Measurements from ENCODE around the gene CHCHD2.

The CHCHD2 gene

DNA sequence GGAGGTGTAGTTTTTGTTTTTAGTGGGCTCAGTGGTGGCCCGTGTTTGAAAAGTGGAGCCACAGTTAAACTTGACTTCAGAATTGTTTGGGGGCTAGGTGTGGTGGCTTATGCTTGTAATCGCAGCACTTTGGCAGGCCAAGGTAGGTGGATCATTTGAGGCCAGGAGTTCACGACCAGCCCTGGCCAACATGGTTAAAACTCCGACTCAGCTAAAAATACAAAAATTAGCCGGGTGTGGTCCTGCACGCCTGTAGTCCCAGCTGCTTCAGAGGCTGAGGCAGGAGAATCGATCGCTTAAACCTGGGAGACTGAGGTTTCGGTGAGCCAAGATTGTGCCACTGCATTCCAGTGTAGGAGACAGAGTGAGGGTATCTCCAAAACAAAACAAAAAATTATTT lies 52.9 kb downstream of the CHCHD2 start:
- Histone ChIP-seq H3K27me3 (ENCODE audit: insufficient read depth, low read length, poor library complexity) (no peaks in the 10 kb centered on the region), H3K4me1 (ENCODE audit: insufficient read depth, low read length) (peaks cover 68% of the 10 kb centered on the region), H3K79me2 (ENCODE audit: insufficient read depth, low read length) (peaks cover 90% of the 10 kb centered on the region), H3K4me2 (ENCODE audit: insufficient read depth, low read length) (peak overlapping the region; percentile 82), H2AFZ (ENCODE audit: low read depth, low read length) (no peak overlapping the region), H3K9ac (ENCODE audit: low read depth, low read length) (peak overlapping the region; percentile 92), H3K9me3 (ENCODE audit: insufficient read depth, low read length, severe bottlenecking) (no peaks in the 10 kb centered on the region), H3K4me3 (ENCODE audit: low read depth in 1 of 2, low read length in 2 of 2) (peak overlapping the region in 1 of 2 experiments; percentile 97; a peak in 2 of 4 replicates), H3K36me3 (ENCODE audit: insufficient read depth, low read length) (peaks cover 64% of the 10 kb centered on the region), H4K20me1 (ENCODE audit: insufficient read depth, low read length) (peaks cover 5% of the 10 kb centered on the region), H3K27ac (ENCODE audit: low read length) (peak overlapping the region; percentile 95)
- no peak for TF ChIP-seq EZH2 (IDR thresholded peaks at IDR 0.05; ENCODE audit: borderline replicate concordance, low read depth, low read length, severe bottlenecking)
- TF ChIP-seq, protein P1, sequence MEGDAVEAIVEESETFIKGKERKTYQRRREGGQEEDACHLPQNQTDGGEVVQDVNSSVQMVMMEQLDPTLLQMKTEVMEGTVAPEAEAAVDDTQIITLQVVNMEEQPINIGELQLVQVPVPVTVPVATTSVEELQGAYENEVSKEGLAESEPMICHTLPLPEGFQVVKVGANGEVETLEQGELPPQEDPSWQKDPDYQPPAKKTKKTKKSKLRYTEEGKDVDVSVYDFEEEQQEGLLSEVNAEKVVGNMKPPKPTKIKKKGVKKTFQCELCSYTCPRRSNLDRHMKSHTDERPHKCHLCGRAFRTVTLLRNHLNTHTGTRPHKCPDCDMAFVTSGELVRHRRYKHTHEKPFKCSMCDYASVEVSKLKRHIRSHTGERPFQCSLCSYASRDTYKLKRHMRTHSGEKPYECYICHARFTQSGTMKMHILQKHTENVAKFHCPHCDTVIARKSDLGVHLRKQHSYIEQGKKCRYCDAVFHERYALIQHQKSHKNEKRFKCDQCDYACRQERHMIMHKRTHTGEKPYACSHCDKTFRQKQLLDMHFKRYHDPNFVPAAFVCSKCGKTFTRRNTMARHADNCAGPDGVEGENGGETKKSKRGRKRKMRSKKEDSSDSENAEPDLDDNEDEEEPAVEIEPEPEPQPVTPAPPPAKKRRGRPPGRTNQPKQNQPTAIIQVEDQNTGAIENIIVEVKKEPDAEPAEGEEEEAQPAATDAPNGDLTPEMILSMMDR (IDR thresholded peaks at IDR 0.05; ENCODE audit: borderline replicate concordance, extremely low read depth, low read length, poor library complexity, severe bottlenecking) = no peak
- no peak for ATAC-seq (ENCODE audit: insufficient read depth, low read depth)
- DNase-seq = no peak

All from DND-41 (cell line).